Naive B cell (primary cell): ENCODE data around the gene ALG14. TPM values are rescaled to one million over a fixed set of nuclear protein-coding genes. Genes with fewer than 3 reads are reported as not detected.
"Not testable (repeated sequence)": the region's sequence is repeated elsewhere in the genome, so short reads cannot be mapped to it uniquely, and the experiment has no call there.

Experiments used
- ATAC-seq, 2 donors: fragments of 150-1000 bp; cut with Tn5 transposase; 2 replicates each; pipeline ENCODE4 v1.10.0; 2021; ENCODE audit warnings: low read depth in 2 of 2, mild to moderate bottlenecking in 2 of 2, moderate library complexity in 2 of 2
- DNase-seq: peaks from one replicate; pipeline ENCODE4 v3.0.0; 2022
- H3K27ac Mint-ChIP-seq, 6 donors: one replicate each; pipeline ENCODE4 v1.8.0; 2020 to 2022; ENCODE audit warnings: mild to moderate bottlenecking in 6 of 6, mixed read lengths in 6 of 6, moderate library complexity in 5 of 6, inconsistent platforms in 2 of 6
- H3K27me3 Mint-ChIP-seq, 3 donors: one replicate each; pipeline ENCODE4 v1.8.0; 2021 to 2022; ENCODE audit warnings: mixed read lengths in 3 of 3, mild to moderate bottlenecking in 1 of 3
- H3K36me3 Mint-ChIP-seq, 2 donors: one replicate each; pipeline ENCODE4 v1.8.0; 2020 to 2022; ENCODE audit warnings: mixed read lengths in 2 of 2, inconsistent platforms in 1 of 2, mild to moderate bottlenecking in 1 of 2
- H3K4me1 Mint-ChIP-seq, 3 donors: one replicate each; pipeline ENCODE4 v1.8.0; 2020 to 2022; ENCODE audit warnings: mixed read lengths in 3 of 3, inconsistent platforms in 1 of 3, mild to moderate bottlenecking in 1 of 3, moderate library complexity in 1 of 3
- H3K4me3 Mint-ChIP-seq, 8 donors: one replicate each; pipeline ENCODE4 v1.8.0; 2020 to 2022; ENCODE audit warnings: mild to moderate bottlenecking in 8 of 8, mixed read lengths in 8 of 8, moderate library complexity in 8 of 8, inconsistent platforms in 2 of 8
- H3K9me3 Mint-ChIP-seq, 7 donors: one replicate each; pipeline ENCODE4 v1.8.0; 2020 to 2022; ENCODE audit warnings: mixed read lengths in 7 of 7, mild to moderate bottlenecking in 5 of 7, inconsistent platforms in 2 of 7, moderate library complexity in 1 of 7
- polyA plus RNA-seq, 6 donors: library from polyadenylated mRNA; unstranded; fragments of 300-500 nt; fragmentation: Illumina TruSeq; gene quantifications; one replicate each; pipeline ENCODE4 v1.2.3, GENCODE V29; 2021; ENCODE audit warnings: low read depth in 6 of 6

Gene ALG14
- polyA plus RNA-seq, 6 donors from 2014 or later: 1.5 to 20.7 (median 6.0) TPM

GRCh38 chr1:94954263-94955220 lies 118.2 kb downstream of the ALG14 start:
- no peak overlapping the region for H3K4me3 Mint-ChIP-seq
- no peaks in the 10 kb centered on the region for H3K27me3 Mint-ChIP-seq
- peak overlapping the region in 1 of 6 donors; percentile 29 for H3K27ac Mint-ChIP-seq
- ATAC-seq: no peak
- no peaks in the 10 kb centered on the region for H3K36me3 Mint-ChIP-seq
- DNase-seq: no peak
- H3K9me3 Mint-ChIP-seq: no peaks in the 10 kb centered on the region
- H3K4me1 Mint-ChIP-seq: peaks cover 0 to 4% (median 0%) of the 10 kb centered on the region in 3 donors

GRCh38 chr1:94953746-94954145 lies 119.0 kb downstream of the ALG14 start:
- Mint-ChIP-seq H3K36me3 (no peaks in the 10 kb centered on the region), H3K27ac (no peak overlapping the region), H3K4me3 (no peak overlapping the region), H3K27me3 (no peaks in the 10 kb centered on the region), H3K4me1 (peaks cover 0 to under 1% (median 0%) of the 10 kb centered on the region in 3 donors), H3K9me3 (no peaks in the 10 kb centered on the region)
- ATAC-seq (no peak), DNase-seq (no peak)

GRCh38 chr1:94953107-94953506 lies 119.6 kb downstream of the ALG14 start:
- H3K27ac Mint-ChIP-seq: no peak overlapping the region
- H3K4me3 Mint-ChIP-seq: no peak overlapping the region
- no peaks in the 10 kb centered on the region for H3K27me3 Mint-ChIP-seq
- H3K36me3 Mint-ChIP-seq: no peaks in the 10 kb centered on the region
- ATAC-seq (no peak), DNase-seq (no peak)
- peaks cover 0 to 3% (median 0%) of the 10 kb centered on the region in 3 donors for H3K4me1 Mint-ChIP-seq
- H3K9me3 Mint-ChIP-seq: no peaks in the 10 kb centered on the region

- H3K27me3 Mint-ChIP-seq: no peaks in the 10 kb centered on the region
These were observed 120.2 kb downstream of the ALG14 start for GRCh38 chr1:94952539-94952938.

GRCh38 chr1:94951509-94952208 lies 121.1 kb downstream of the ALG14 start:
- H3K36me3 Mint-ChIP-seq: no peaks in the 10 kb centered on the region
- DNase-seq (no peak), ATAC-seq (no peak)
- H3K4me1 Mint-ChIP-seq: peaks cover 0 to 3% (median 1%) of the 10 kb centered on the region in 3 donors
- no peaks in the 10 kb centered on the region for H3K27me3 Mint-ChIP-seq
- no peak overlapping the region for H3K4me3 Mint-ChIP-seq
- H3K9me3 Mint-ChIP-seq: no peaks in the 10 kb centered on the region
- H3K27ac Mint-ChIP-seq: peak overlapping the region in 1 of 6 donors; percentile 61

More at GRCh38 chr1:94952539-94952938, 120.2 kb downstream of the ALG14 start:
- no peak overlapping the region for H3K4me3 Mint-ChIP-seq
- no peak for DNase-seq
- H3K36me3 Mint-ChIP-seq: no peaks in the 10 kb centered on the region
- peaks cover 0 to 3% (median 0%) of the 10 kb centered on the region in 3 donors for H3K4me1 Mint-ChIP-seq
- no peak overlapping the region for H3K27ac Mint-ChIP-seq
- H3K9me3 Mint-ChIP-seq: no peaks in the 10 kb centered on the region
- no peak for ATAC-seq

- no peaks in the 10 kb centered on the region for H3K9me3 Mint-ChIP-seq
- DNase-seq (no peak), ATAC-seq (no peak)
- no peak overlapping the region for H3K4me3 Mint-ChIP-seq
- peaks cover 0 to 4% (median 3%) of the 10 kb centered on the region in 3 donors for H3K4me1 Mint-ChIP-seq
- H3K27me3 Mint-ChIP-seq: no peaks in the 10 kb centered on the region
- no peak overlapping the region for H3K27ac Mint-ChIP-seq
- no peaks in the 10 kb centered on the region for H3K36me3 Mint-ChIP-seq
These were observed 121.7 kb downstream of the ALG14 start for GRCh38 chr1:94951046-94951445.

- peaks cover 0 to 4% (median 3%) of the 10 kb centered on the region in 3 donors for H3K4me1 Mint-ChIP-seq
- ATAC-seq (no peak), DNase-seq (no peak)
- no peaks in the 10 kb centered on the region for H3K36me3 Mint-ChIP-seq
- no peak overlapping the region for H3K27ac Mint-ChIP-seq
- no peak overlapping the region for H3K4me3 Mint-ChIP-seq
- H3K9me3 Mint-ChIP-seq: no peaks in the 10 kb centered on the region
- no peaks in the 10 kb centered on the region for H3K27me3 Mint-ChIP-seq
These were observed 122.8 kb downstream of the ALG14 start for GRCh38 chr1:94949681-94950661.

- ATAC-seq (no peak), DNase-seq (no peak)
- H3K36me3 Mint-ChIP-seq: no peaks in the 10 kb centered on the region
- H3K4me1 Mint-ChIP-seq: peaks cover 0 to 4% (median 3%) of the 10 kb centered on the region in 3 donors
- H3K9me3 Mint-ChIP-seq: no peaks in the 10 kb centered on the region
- H3K27ac Mint-ChIP-seq: no peak overlapping the region
- no peak overlapping the region for H3K4me3 Mint-ChIP-seq
- peaks cover 0 to 7% (median 0%) of the 10 kb centered on the region in 3 donors for H3K27me3 Mint-ChIP-seq
These were observed 125.3 kb downstream of the ALG14 start for GRCh38 chr1:94947437-94947836.

- Mint-ChIP-seq H3K27ac (no peak overlapping the region), H3K36me3 (no peaks in the 10 kb centered on the region), H3K9me3 (no peaks in the 10 kb centered on the region), H3K27me3 (peaks cover 0 to 7% (median 0%) of the 10 kb centered on the region in 3 donors), H3K4me3 (no peak overlapping the region), H3K4me1 (peaks cover 0 to 4% (median 3%) of the 10 kb centered on the region in 3 donors)
- DNase-seq: no peak
- ATAC-seq: no peak
These were observed 125.9 kb downstream of the ALG14 start for GRCh38 chr1:94946886-94947285.

GRCh38 chr1:94942171-94943128 lies 130.3 kb downstream of the ALG14 start:
- no peak overlapping the region for H3K4me3 Mint-ChIP-seq
- H3K9me3 Mint-ChIP-seq: no peaks in the 10 kb centered on the region
- ATAC-seq: no peak
- no peaks in the 10 kb centered on the region for H3K36me3 Mint-ChIP-seq
- H3K27ac Mint-ChIP-seq: no peak overlapping the region
- peaks cover 0 to 13% (median 0%) of the 10 kb centered on the region in 3 donors for H3K27me3 Mint-ChIP-seq
- DNase-seq: no peak
- peaks cover 0 to 4% (median 0%) of the 10 kb centered on the region in 3 donors for H3K4me1 Mint-ChIP-seq

- ATAC-seq, H3K4me1 Mint-ChIP-seq, H3K4me3 Mint-ChIP-seq, H3K27ac Mint-ChIP-seq, DNase-seq, H3K36me3 Mint-ChIP-seq, H3K9me3 Mint-ChIP-seq: not testable (repeated sequence)
- peaks cover 0 to 13% (median 0%) of the 10 kb centered on the region in 3 donors for H3K27me3 Mint-ChIP-seq
These were observed 131.3 kb downstream of the ALG14 start for GRCh38 chr1:94941480-94941879.

GRCh38 chr1:94940738-94941137 lies 132.0 kb downstream of the ALG14 start:
- Mint-ChIP-seq H3K27ac (peak overlapping the region in 2 of 6 donors; percentile 40 to 65), H3K9me3 (no peaks in the 10 kb centered on the region), H3K36me3 (no peaks in the 10 kb centered on the region), H3K4me1 (peaks cover 0 to 5% (median 4%) of the 10 kb centered on the region in 3 donors), H3K27me3 (peaks cover 0 to 13% (median 0%) of the 10 kb centered on the region in 3 donors), H3K4me3 (no peak overlapping the region)
- no peak for DNase-seq
- no peak for ATAC-seq
